ENCODE data around the gene CLEC3B. TPM values are rescaled to one million over a fixed set of nuclear protein-coding genes. Genes with fewer than 3 reads are reported as not detected.

CLEC3B gene
- total RNA-seq, 4 donors from 2014 or later: 11.6 to 47.9 (median 32.7) TPM

DNA sequence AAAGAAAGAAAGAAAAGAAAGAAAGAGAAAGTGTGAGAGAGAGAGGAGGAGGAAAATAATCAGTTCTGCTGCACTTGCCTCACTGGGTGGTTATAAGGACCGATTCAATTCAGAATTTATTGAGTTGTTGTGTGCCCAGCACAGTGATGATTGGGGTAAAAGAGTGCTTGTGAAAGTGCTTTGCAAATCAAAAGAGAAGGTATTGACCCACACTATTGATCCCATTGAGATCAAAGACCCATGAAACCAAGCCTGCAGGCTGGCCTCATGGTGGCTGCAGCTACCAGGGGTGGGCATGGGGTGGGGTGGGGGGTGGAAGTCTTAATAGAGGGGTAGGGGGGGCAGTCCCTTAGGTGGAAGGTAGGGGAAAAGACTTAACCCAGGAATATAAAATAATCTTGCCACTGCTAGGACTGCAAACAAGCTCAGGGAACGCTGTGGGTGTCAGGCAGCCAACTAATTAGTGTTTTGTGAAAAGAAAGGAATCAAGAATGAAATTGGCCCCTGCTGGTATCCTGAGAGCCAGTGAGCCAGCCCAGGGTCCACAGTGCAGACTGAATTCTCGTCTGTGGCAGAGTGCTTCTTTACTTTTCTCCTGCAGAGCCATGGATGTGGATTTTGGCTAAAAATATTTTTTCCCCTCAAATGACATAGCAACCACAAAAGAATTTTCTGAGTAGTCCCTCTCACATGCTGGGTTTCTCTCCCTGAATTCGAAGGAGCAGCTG lies 34.2 kb downstream of the CLEC3B start:
- no peaks in the 10 kb centered on the region for H3K9me3 ChIP-seq
- no peak for DNase-seq
- H3K4me3 ChIP-seq: no peak overlapping the region
- H3K27ac ChIP-seq: no peak overlapping the region
- no peaks in the 10 kb centered on the region for H3K36me3 ChIP-seq
- no peak for TF ChIP-seq POLR2A (IDR thresholded peaks at IDR 0.05)
- TF ChIP-seq, protein P1, sequence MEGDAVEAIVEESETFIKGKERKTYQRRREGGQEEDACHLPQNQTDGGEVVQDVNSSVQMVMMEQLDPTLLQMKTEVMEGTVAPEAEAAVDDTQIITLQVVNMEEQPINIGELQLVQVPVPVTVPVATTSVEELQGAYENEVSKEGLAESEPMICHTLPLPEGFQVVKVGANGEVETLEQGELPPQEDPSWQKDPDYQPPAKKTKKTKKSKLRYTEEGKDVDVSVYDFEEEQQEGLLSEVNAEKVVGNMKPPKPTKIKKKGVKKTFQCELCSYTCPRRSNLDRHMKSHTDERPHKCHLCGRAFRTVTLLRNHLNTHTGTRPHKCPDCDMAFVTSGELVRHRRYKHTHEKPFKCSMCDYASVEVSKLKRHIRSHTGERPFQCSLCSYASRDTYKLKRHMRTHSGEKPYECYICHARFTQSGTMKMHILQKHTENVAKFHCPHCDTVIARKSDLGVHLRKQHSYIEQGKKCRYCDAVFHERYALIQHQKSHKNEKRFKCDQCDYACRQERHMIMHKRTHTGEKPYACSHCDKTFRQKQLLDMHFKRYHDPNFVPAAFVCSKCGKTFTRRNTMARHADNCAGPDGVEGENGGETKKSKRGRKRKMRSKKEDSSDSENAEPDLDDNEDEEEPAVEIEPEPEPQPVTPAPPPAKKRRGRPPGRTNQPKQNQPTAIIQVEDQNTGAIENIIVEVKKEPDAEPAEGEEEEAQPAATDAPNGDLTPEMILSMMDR (IDR thresholded peaks at IDR 0.05): no peak
- no peaks in the 10 kb centered on the region for H3K4me1 ChIP-seq
- no peaks in the 10 kb centered on the region for H3K27me3 ChIP-seq

DNA sequence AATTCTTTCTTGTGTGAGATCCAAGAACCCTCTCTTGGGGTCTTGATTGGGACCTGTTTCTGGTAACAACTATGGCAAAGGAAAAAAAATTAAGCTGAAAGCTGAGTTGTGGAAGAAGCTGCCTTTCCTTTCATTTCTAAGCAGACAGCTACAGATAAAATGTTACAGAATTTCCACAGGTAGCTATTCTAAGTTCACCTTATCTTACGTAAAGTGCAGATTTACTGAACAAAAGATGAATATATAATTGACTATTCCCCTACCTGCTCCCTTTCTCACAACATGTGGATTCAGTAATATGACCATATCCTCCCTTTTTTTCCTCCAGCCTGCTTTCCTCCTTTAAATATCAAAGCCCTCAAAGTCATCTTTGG lies 36.6 kb downstream of the CLEC3B start:
- no peaks in the 10 kb centered on the region for H3K27me3 ChIP-seq
- no peak overlapping the region for H3K4me3 ChIP-seq
- H3K9me3 ChIP-seq: no peaks in the 10 kb centered on the region
- H3K27ac ChIP-seq: peak overlapping the region in 2 of 4 donors; percentile 17 to 55
- H3K4me1 ChIP-seq: peaks cover 0 to 6% (median 0%) of the 10 kb centered on the region in 4 donors
- no peaks in the 10 kb centered on the region for H3K36me3 ChIP-seq
- TF ChIP-seq POLR2A (IDR thresholded peaks at IDR 0.05): no peak
- TF ChIP-seq, protein P1 (IDR thresholded peaks at IDR 0.05): no peak
- DNase-seq: no peak

DNA sequence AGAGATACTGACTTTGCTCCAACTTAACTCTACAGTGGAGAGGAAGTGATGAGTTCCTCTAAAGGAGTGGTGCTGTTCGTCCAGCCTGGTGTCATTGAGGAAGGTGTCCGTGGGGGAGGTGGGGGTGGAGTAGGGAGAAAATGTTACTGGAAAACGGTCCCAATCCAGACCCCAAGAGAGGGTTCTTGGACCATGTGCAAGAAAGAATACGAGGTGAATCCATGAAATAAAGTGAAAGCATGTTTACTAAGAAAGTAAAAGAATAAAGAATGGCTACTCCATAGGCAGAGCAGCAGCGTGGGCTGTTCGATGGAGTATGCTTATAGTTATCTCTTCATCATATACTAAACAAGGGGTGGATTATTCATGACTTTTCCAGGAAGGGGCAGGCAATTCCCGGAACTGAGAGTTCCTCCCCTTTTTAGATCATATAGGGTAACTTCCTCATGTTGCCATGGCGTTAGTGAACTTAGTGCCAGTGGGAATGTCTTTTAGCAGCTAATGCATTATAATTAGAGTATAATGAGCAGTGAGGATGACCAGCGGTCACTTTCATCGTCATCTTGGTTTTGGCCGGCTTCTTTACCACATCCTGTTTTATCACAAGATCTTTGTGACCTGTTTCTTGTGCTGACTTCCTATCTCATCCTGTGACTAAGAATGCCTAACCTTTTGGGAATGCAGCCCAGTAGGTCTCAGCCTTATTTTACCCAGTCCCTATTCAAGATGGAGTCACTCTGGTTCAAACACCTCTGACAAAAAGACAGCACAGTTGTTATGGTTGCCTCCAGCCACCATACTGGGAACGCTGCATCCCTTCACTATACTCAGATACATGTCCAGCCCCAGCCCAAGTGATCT lies 38.6 kb downstream of the CLEC3B start:
- Histone ChIP-seq H3K27ac (peak overlapping the region in 2 of 4 donors; percentile 3 to 63), H3K9me3 (no peaks in the 10 kb centered on the region), H3K36me3 (no peaks in the 10 kb centered on the region), H3K4me1 (peaks cover 0 to 6% (median 0%) of the 10 kb centered on the region in 4 donors), H3K4me3 (no peak overlapping the region), H3K27me3 (no peaks in the 10 kb centered on the region)
- TF ChIP-seq, protein P1 (IDR thresholded peaks at IDR 0.05): no peak
- TF ChIP-seq POLR2A (IDR thresholded peaks at IDR 0.05): no peak
- DNase-seq: no peak

DNA sequence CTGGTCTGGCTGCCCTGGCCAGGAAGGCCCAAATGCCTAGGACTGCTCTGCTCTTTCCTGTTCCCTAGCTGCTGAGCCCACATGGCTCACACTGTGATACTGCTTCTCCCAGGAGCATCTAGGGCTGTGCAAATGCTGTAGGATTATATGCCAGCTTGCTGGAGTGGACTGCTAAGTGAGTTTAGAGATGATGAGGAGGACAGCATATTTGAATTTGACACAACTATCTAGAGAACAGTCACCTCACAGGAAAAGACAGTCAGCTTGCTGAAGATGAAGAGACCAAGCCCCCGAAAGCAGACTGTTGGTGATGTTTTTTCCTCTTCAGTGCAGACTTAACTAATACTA lies 39.2 kb downstream of the CLEC3B start:
- H3K4me1 ChIP-seq: peaks cover 0 to 6% (median 0%) of the 10 kb centered on the region in 4 donors
- H3K36me3 ChIP-seq: no peaks in the 10 kb centered on the region
- H3K9me3 ChIP-seq: no peaks in the 10 kb centered on the region
- TF ChIP-seq POLR2A (IDR thresholded peaks at IDR 0.05): no peak
- TF ChIP-seq, protein P1 (IDR thresholded peaks at IDR 0.05): no peak
- H3K27ac ChIP-seq: peak overlapping the region in 1 of 4 donors; percentile 63
- no peak for DNase-seq
- H3K27me3 ChIP-seq: no peaks in the 10 kb centered on the region
- H3K4me3 ChIP-seq: no peak overlapping the region

DNA sequence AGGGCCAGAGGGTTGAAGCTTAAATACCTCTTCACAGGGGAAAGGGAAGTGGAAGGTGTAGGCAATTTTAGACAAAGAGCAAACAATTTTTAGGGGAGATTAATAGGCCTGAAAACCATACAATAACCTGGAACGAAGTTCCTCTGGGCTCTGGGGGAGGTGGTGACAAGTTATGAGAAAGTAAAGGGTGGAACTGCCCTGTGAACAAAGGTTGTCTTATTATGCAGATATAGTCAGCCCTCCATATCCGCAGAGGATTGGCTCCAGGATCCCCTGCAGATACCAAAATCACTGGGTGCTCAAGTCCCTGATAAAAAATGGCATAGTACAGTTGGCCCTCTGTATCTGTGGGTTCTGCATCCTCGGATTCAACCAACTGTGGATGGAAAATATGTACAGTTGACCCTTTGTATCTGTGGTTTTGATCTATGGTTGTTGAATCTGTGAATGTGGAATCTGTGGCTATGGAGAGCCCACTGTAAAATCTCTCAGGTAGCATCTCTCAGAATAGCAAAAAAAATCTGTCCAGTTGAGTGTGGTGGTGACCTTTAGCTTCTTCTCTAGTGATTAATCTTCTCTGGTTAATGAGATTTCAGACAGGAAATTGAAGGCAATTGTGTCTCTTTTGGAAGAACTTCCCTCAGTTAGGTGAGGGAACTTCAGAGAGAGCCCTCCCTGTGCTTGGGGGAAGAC lies 40.2 kb downstream of the CLEC3B start:
- TF ChIP-seq, protein P1 (IDR thresholded peaks at IDR 0.05): no peak
- TF ChIP-seq POLR2A (IDR thresholded peaks at IDR 0.05): no peak
- Histone ChIP-seq H3K4me1 (peaks cover 0 to 6% (median 0%) of the 10 kb centered on the region in 4 donors), H3K9me3 (no peaks in the 10 kb centered on the region), H3K27ac (peak overlapping the region in 1 of 4 donors; percentile 21), H3K36me3 (no peaks in the 10 kb centered on the region), H3K4me3 (no peak overlapping the region), H3K27me3 (no peaks in the 10 kb centered on the region)
- no peak for DNase-seq
